H9 (cell line): Measurements from ENCODE around the gene CCR8. TPM values are rescaled to one million over a fixed set of nuclear protein-coding genes. Genes with fewer than 3 reads are reported as not detected.

ENCODE experiments used
- DNase-seq: peaks from one replicate; pipeline ENCODE4 v3.0.0-alpha.2; 2017
- H2AFZ ChIP-seq: one replicate; pipeline ENCODE4 v1.6.1; 2013; ENCODE audit warnings: mild to moderate bottlenecking, low read length, control low read depth, moderate library complexity
- H2AK5ac ChIP-seq: 2 replicates; pipeline ENCODE4 v1.6.1; 2013; ENCODE audit warnings: low read length, control low read depth, mixed read lengths; ENCODE audit not compliant: insufficient read length
- H2BK120ac ChIP-seq: one replicate; pipeline ENCODE4 v1.6.1; 2013; ENCODE audit warnings: low read depth, mild to moderate bottlenecking, low read length, control low read depth, inconsistent platforms; ENCODE audit not compliant: poor library complexity, severe bottlenecking
- H2BK12ac ChIP-seq: 2 replicates; pipeline ENCODE4 v1.6.1; 2013; ENCODE audit warnings: low read length, control low read depth, mixed read lengths, low read depth; ENCODE audit not compliant: insufficient read length
- H2BK15ac ChIP-seq: 2 replicates; pipeline ENCODE4 v1.6.1; 2013; ENCODE audit warnings: low read depth, low read length, control low read depth
- H2BK20ac ChIP-seq: one replicate; pipeline ENCODE4 v1.6.1; 2013; ENCODE audit warnings: low read depth, mild to moderate bottlenecking, low read length, control low read depth, inconsistent platforms; ENCODE audit not compliant: poor library complexity, severe bottlenecking
- H2BK5ac ChIP-seq: 2 replicates; pipeline ENCODE4 v1.6.1; 2013; ENCODE audit warnings: low read length, control low read depth, mixed read lengths; ENCODE audit not compliant: insufficient read length
- H3K14ac ChIP-seq: 2 replicates; pipeline ENCODE4 v1.6.1; 2013; ENCODE audit warnings: low read length, control low read depth; ENCODE audit not compliant: insufficient read depth
- H3K18ac ChIP-seq: 2 replicates; pipeline ENCODE4 v1.6.1; 2013; ENCODE audit warnings: low read depth, mild to moderate bottlenecking, mixed read lengths, low read length, control low read depth; ENCODE audit not compliant: insufficient read length
- H3K23ac ChIP-seq: 2 replicates; pipeline ENCODE4 v1.6.1; 2013; ENCODE audit warnings: low read length, control low read depth, mixed read lengths, low read depth; ENCODE audit not compliant: insufficient read length
- H3K23me2 ChIP-seq: 2 replicates; pipeline ENCODE4 v1.6.1; 2013; ENCODE audit warnings: low read depth, mild to moderate bottlenecking, mixed read lengths, low read length, control low read depth; ENCODE audit not compliant: insufficient read length, poor library complexity, severe bottlenecking
- H3K27ac ChIP-seq: 2 replicates; pipeline ENCODE4 v1.5.1; 2013; ENCODE audit warnings: low read length, control low read depth, mixed read lengths, low read depth; ENCODE audit not compliant: insufficient read length
- H3K27me3 ChIP-seq: 2 replicates; pipeline ENCODE4 v1.6.1; 2013; ENCODE audit warnings: low read length, control low read depth, inconsistent platforms; ENCODE audit not compliant: insufficient read depth
- H3K4ac ChIP-seq: 2 replicates; pipeline ENCODE4 v1.6.1; 2013; ENCODE audit warnings: low read depth, mild to moderate bottlenecking, control low read depth, inconsistent platforms, low read length, moderate library complexity
- H3K4me1 ChIP-seq: 2 replicates; pipeline ENCODE4 v1.6.1; 2013; ENCODE audit warnings: low read length, control low read depth, inconsistent platforms; ENCODE audit not compliant: insufficient read depth
- H3K4me2 ChIP-seq: 2 replicates; pipeline ENCODE4 v1.6.1; 2013; ENCODE audit warnings: low read length, control low read depth, mixed read lengths; ENCODE audit not compliant: insufficient read length, insufficient read depth
- H3K56ac ChIP-seq: 2 replicates; pipeline ENCODE4 v1.6.1; 2013; ENCODE audit warnings: low read depth, mild to moderate bottlenecking, mixed read lengths, low read length, control low read depth; ENCODE audit not compliant: insufficient read length
- H3K79me1 ChIP-seq: 2 replicates; pipeline ENCODE4 v1.6.1; 2013; ENCODE audit warnings: low read depth, mild to moderate bottlenecking, moderate library complexity, low read length, control low read depth, inconsistent platforms; ENCODE audit not compliant: insufficient read depth, poor library complexity, severe bottlenecking
- H3K79me2 ChIP-seq: 2 replicates; pipeline ENCODE4 v1.6.1; 2013; ENCODE audit warnings: low read length, control low read depth, inconsistent platforms; ENCODE audit not compliant: insufficient read depth
- H3K9ac ChIP-seq: 2 replicates; pipeline ENCODE4 v1.6.1; 2013; ENCODE audit warnings: low read length, control low read depth, mixed read lengths; ENCODE audit not compliant: insufficient read length; ENCODE audit errors: extremely low read depth
- H3K9me3 ChIP-seq: one replicate; pipeline ENCODE4 v1.6.1; 2013; ENCODE audit warnings: low read depth, low read length, inconsistent platforms; ENCODE audit not compliant: control insufficient read depth
- H3T11ph ChIP-seq: one replicate; pipeline ENCODE4 v1.6.1; 2013; ENCODE audit warnings: mild to moderate bottlenecking, low read length, control low read depth, inconsistent platforms
- H4K20me1 ChIP-seq: one replicate; pipeline ENCODE4 v1.6.1; 2013; ENCODE audit not compliant: control insufficient read depth, insufficient read length, insufficient read depth
- H4K5ac ChIP-seq: 2 replicates; pipeline ENCODE4 v1.6.1; 2013; ENCODE audit warnings: low read depth, mild to moderate bottlenecking, mixed read lengths, low read length, control low read depth; ENCODE audit not compliant: insufficient read length
- H4K8ac ChIP-seq: replicated peaks from 2 replicates; pipeline ENCODE4 v1.6.1; 2013; ENCODE audit warnings: low read length, control low read depth, mixed read lengths, low read depth; ENCODE audit not compliant: insufficient read length
- H4K91ac ChIP-seq: 2 replicates; pipeline ENCODE4 v1.6.1; 2013; ENCODE audit warnings: low read depth, mild to moderate bottlenecking, moderate library complexity, mixed read lengths, low read length, control low read depth; ENCODE audit not compliant: insufficient read length
- H3K27ac Mint-ChIP-seq, 3 experiments: 2 replicates in 2 of 3; 3 replicates in 1 of 3; pipeline ENCODE4 v1.8.0; 2020 to 2021; ENCODE audit warnings: mixed read lengths in 3 of 3, mild to moderate bottlenecking in 1 of 3, moderate library complexity in 1 of 3
- H3K27me3 Mint-ChIP-seq: 2 replicates; pipeline ENCODE4 v1.8.0; 2021; ENCODE audit warnings: low read depth, mild to moderate bottlenecking, moderate library complexity, mixed read lengths
- H3K36me3 Mint-ChIP-seq, 3 experiments: 2 replicates in 2 of 3; 3 replicates in 1 of 3; pipeline ENCODE4 v1.8.0; 2020 to 2021; ENCODE audit warnings: low read depth in 3 of 3, mixed read lengths in 3 of 3; ENCODE audit not compliant: insufficient read depth in 1 of 3
- H3K4me1 Mint-ChIP-seq, 2 experiments: 2 replicates each; pipeline ENCODE4 v1.8.0; 2020; ENCODE audit warnings: mixed read lengths in 2 of 2
- H3K4me3 Mint-ChIP-seq, 2 experiments: 2 replicates in 1 of 2; 3 replicates in 1 of 2; pipeline ENCODE4 v1.8.0; 2020 to 2021; ENCODE audit warnings: mild to moderate bottlenecking in 2 of 2, mixed read lengths in 2 of 2, moderate library complexity in 1 of 2
- H3K9me3 Mint-ChIP-seq, 2 experiments: 2 replicates in 1 of 2; 3 replicates in 1 of 2; pipeline ENCODE4 v1.8.0; 2020; ENCODE audit warnings: mild to moderate bottlenecking in 2 of 2, mixed read lengths in 2 of 2, moderate library complexity in 1 of 2
- WGBS: extraction: QIAGEN DNeasy Blood & Tissue Kit; methylation state at CpG from one replicate; pipeline ENCODE4 v1.1.7; 2013; ENCODE audit warnings: missing lambda C conversion rate, low lambda C conversion rate, mixed read lengths; ENCODE audit not compliant: insufficient read length; ENCODE audit errors: extremely low coverage; 5-methylcytosine and 5-hydroxymethylcytosine counted together
- total RNA-seq: library from RNA; stranded (reverse); gene quantifications from 2 replicates; pipeline ENCODE4 v1.2.1, GENCODE V29; 2021
- TF ChIP-seq, protein P1 (sequence below): fragments of 200-600 bp; sonication (generic); conservative IDR thresholded peaks from 3 replicates; pipeline ENCODE4 v1.8.0; 2021; ENCODE audit warnings: antibody characterized with exemption, mild to moderate bottlenecking

Gene CCR8
- total RNA-seq, 1 experiment from 2014 or later, result 0.31 TPM

GRCh38 chr3:39295184-39295775 is 34.2 kb upstream of the CCR8 start:
- H3K4me3 Mint-ChIP-seq, result no peak overlapping the region
- DNase-seq, result no peak
- H3K79me1 ChIP-seq, result no peaks in the 10 kb centered on the region
- H3K9me3 ChIP-seq, result no peaks in the 10 kb centered on the region
- no peak overlapping the region for H3K4me2 ChIP-seq
- H2AK5ac ChIP-seq, result no peak overlapping the region
- no peaks in the 10 kb centered on the region for H3K27me3 Mint-ChIP-seq
- H3K4ac ChIP-seq, result no peak overlapping the region
- H4K91ac ChIP-seq, result no peak overlapping the region
- H3K18ac ChIP-seq, result no peak overlapping the region
- no CpG with 5 or more reads among the region's 5 CpGs for WGBS
- H4K5ac ChIP-seq, result no peak overlapping the region
- no peak overlapping the region for H2AFZ ChIP-seq
- no peak overlapping the region for H3K27ac Mint-ChIP-seq
- H3T11ph ChIP-seq, result no peak overlapping the region
- no peaks in the 10 kb centered on the region for H3K27me3 ChIP-seq
- no peak overlapping the region for H3K27ac ChIP-seq
- H3K9me3 Mint-ChIP-seq, result peaks cover 4 to 6% of the 10 kb centered on the region in 2 experiments; a peak in 3 of 5 replicates
- H4K20me1 ChIP-seq, result no peaks in the 10 kb centered on the region
- H3K14ac ChIP-seq, result no peak overlapping the region
- H2BK20ac ChIP-seq, result no peak overlapping the region
- H3K23ac ChIP-seq, result no peak overlapping the region
- H3K4me1 Mint-ChIP-seq, result peaks cover 0 to 2% of the 10 kb centered on the region in 2 experiments; a peak in 1 of 4 replicates
- H2BK5ac ChIP-seq, result no peak overlapping the region
- TF ChIP-seq, protein P1, sequence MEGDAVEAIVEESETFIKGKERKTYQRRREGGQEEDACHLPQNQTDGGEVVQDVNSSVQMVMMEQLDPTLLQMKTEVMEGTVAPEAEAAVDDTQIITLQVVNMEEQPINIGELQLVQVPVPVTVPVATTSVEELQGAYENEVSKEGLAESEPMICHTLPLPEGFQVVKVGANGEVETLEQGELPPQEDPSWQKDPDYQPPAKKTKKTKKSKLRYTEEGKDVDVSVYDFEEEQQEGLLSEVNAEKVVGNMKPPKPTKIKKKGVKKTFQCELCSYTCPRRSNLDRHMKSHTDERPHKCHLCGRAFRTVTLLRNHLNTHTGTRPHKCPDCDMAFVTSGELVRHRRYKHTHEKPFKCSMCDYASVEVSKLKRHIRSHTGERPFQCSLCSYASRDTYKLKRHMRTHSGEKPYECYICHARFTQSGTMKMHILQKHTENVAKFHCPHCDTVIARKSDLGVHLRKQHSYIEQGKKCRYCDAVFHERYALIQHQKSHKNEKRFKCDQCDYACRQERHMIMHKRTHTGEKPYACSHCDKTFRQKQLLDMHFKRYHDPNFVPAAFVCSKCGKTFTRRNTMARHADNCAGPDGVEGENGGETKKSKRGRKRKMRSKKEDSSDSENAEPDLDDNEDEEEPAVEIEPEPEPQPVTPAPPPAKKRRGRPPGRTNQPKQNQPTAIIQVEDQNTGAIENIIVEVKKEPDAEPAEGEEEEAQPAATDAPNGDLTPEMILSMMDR, result no peak
- H3K56ac ChIP-seq, result no peak overlapping the region
- no peaks in the 10 kb centered on the region for H3K4me1 ChIP-seq
- no peaks in the 10 kb centered on the region for H3K79me2 ChIP-seq
- no peaks in the 10 kb centered on the region for H3K36me3 Mint-ChIP-seq
- H2BK15ac ChIP-seq, result no peak overlapping the region
- no peak overlapping the region for H4K8ac ChIP-seq
- no peaks in the 10 kb centered on the region for H3K23me2 ChIP-seq
- no peak overlapping the region for H3K9ac ChIP-seq
- no peak overlapping the region for H2BK120ac ChIP-seq
- H2BK12ac ChIP-seq, result no peak overlapping the region
